Colon (tissue), 2 donors: ENCODE data around the gene KICS2.
"Not testable (repeated sequence)": the region's sequence is repeated elsewhere in the genome, so short reads cannot be mapped to it uniquely, and the experiment has no call there.

Experiments used
- FAIRE-seq: peaks from 2 replicates; lab custom pipeline; 2012; peaks lifted over from hg19 to GRCh38; lab: Jason Lieb, UNC
- donor health status: control.
- donor health status: control.

KICS2 gene

GRCh38 chr12:64216239-64216638 lies 5.9 kb downstream of the KICS2 start:
- FAIRE-seq = no peak

GRCh38 chr12:64212119-64212746 lies 9.9 kb downstream of the KICS2 start:
- FAIRE-seq = no peak

DNA sequence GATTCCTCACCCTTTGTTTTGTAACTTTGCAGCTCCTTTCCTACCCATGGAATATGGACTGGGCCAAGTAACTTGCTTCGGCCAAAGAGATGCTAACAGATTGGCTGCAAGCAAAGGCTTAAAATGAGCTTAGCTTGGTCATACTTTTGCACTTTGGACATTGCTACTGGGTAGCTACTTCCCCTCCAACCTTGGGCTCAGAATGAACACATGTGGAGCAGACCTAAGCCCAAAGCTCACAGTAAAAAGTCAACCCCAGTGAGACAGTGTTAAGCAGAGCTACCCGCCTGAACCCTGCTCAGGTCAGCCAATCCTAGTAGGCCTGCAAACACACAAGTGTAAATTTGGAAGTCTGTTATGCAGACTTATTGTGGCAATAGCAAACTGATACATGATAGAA lies 14.6 kb downstream of the KICS2 start:
- no peak for FAIRE-seq

DNA sequence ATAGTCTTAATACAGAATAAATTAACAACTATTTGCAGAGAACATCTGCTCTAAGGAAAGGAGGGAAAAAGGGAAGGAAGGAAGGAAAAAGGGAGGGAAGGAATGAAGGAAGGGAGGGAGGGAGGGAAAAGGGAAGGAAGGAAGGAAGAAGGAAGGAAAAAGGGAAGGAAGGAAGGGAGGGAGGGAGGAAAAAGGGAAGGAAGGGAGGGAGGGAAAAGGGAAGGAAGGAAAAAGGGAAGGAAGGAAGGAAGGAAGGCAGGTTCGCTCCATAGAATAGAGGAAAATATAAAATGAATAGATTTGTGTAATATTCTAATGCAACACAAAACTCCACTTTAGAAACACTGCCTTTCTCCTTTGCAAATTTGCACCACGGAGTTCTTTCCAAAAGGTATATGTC lies 16.6 kb downstream of the KICS2 start:
- FAIRE-seq = no peak

DNA sequence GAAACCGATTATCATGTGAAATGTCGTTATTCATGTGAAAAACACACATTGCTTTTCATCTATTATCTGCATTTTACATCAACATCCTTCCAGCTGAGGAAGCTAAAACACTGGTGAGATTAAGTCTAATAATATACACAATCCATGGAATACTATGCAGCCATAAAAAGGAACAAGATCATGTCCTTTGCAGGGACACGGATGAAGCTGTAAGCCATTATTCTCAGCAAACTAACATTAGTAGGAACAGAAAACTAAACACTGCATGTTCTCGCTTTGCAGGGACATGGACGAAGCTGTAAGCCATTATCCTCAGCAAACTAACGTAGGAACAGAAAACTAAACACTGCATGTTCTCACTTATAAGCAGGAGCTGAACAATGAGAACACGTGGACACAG lies 18.3 kb downstream of the KICS2 start:
- no peak for FAIRE-seq

DNA sequence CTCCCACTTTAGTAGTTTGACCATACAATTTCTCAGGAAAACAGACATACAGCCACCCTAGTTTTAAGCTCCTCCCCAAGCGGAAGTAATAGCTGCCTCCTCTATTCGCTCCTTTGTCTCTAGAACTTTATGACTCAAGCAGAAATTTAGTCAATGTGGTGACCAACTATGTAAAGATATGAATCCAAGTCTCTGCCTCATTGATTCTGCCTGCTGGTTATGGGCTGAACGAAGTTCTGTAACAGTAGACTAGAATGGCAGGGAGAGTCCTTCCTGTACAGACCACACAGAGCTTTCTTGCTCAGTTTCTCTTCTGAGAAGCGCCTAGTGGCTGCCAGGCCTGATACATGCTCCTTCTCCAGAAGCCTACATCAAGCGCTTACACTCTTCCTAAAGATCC lies 19.1 kb downstream of the KICS2 start:
- no peak for FAIRE-seq

DNA sequence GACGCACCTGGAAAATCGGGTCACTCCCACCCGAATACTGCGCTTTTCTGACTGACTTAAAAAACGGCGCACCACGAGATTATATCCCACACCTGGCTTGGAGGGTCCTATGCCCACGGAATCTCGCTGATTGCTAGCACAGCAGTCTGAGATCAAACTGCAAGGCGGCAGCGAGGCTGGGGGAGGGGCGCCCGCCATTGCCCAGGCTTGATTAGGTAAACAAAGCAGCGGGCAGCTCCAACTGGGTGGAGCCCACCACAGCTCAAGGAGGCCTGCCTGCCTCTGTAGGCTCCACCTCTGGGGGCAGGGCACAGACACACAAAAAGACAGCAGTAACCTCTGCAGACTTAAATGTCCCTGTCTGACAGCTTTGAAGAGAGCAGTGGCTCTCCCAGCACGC lies 26.3 kb downstream of the KICS2 start:
- not testable (repeated sequence) for FAIRE-seq

DNA sequence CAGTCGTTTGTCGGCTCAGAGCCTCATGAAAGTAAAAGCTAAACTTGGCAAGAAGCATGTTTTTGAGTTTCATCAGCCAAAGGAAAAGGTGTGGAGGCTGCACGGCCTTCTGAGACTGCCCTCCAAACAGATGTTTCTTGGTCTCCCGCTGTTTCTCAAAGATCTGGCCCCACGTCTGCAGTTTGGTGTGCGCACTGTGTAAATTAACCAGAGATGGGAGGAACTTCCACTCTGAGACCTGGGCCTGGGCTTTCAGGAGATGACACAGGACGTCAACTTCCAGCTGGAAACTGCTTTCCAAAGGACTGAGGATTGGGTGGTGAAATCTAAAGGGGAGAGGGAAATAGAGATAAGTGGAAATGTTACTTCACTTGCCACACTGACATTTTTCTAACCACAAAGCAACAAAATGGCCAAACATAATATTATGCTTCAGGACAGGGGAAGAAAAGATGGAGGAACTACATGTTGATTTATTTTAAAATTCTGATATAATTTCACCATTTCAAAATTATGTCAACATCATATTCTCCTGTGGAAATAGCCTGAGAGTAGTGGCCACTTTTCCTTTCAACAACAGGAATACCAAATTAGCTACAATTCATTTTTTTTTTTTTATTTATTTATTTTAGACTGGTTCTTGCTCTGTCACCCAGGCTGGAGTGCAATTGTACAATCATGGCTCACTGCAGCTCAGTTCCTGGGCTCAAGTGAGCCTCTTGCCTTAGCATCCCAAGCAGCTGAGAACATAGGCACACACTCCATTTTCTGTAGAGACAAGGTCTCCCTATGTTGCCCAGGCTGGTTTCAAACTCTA lies 27.6 kb downstream of the KICS2 start:
- FAIRE-seq = no peak

- FAIRE-seq = no peak
Measured at GRCh38 chr12:64193931-64194330, 28.2 kb downstream of the KICS2 start.

- no peak for FAIRE-seq
Measured at GRCh38 chr12:64192644-64193444, 29.3 kb downstream of the KICS2 start.

GRCh38 chr12:64190140-64190539 lies 32.0 kb downstream of the KICS2 start:
- FAIRE-seq = no peak

- FAIRE-seq = no peak
Measured at GRCh38 chr12:64189530-64189929, 32.6 kb downstream of the KICS2 start.

DNA sequence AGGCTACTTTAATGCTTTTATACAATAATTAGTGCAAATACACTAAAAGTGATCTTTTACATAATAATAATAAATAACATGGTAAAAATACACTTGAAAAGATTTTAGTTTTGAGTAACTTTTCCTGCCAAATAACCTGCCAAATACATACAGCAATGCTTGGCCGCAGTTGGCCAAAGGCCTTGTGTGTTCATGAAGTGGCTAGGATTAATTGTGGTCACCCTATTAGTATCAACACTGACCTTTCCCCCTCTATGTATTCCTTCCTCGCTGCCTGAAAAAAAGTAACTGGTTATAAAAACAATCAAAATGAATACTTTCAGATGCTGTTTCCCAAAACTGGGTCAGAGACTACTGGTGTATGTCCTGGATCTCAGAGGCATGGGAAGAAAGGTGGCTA lies 34.3 kb downstream of the KICS2 start:
- FAIRE-seq = no peak

DNA sequence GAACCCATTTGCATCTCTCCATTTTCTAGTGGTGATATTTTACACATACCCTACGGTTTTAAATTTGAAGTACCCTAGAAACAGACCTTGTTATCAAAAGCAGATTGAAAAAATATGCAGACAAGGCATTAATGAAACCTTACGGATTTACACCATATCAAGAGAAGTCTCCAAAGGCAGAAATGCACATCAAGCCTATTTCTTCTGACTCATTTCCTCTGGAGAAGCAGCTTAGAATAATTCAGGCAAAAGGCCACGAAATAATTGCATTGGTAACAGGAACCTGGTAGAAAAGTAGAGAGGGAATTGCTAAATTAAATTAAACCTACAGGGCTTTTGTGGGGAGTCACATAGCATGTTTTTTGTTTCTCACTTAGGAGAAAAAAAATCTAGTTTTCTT lies 34.7 kb downstream of the KICS2 start:
- no peak for FAIRE-seq

DNA sequence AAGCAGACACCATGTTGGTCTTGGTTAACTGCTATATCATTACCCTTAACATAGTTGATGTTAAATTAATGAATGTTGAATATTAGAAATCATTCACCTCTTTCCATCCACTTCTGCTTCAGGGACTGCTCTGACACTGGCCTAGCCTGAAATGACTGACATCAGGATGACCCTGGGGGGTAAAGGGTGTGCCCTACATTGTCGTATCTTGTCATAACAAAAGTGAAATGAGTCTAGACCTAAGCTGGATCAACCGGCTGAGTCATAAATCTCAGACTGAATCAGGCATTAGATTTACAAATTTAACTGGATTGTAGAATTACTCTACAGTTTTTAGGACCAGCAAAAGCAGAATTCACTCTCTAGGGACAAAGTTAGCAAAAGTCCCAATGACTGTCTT lies 35.3 kb downstream of the KICS2 start:
- FAIRE-seq = no peak

GRCh38 chr12:64184216-64184615 lies 37.9 kb downstream of the KICS2 start:
- no peak for FAIRE-seq

DNA sequence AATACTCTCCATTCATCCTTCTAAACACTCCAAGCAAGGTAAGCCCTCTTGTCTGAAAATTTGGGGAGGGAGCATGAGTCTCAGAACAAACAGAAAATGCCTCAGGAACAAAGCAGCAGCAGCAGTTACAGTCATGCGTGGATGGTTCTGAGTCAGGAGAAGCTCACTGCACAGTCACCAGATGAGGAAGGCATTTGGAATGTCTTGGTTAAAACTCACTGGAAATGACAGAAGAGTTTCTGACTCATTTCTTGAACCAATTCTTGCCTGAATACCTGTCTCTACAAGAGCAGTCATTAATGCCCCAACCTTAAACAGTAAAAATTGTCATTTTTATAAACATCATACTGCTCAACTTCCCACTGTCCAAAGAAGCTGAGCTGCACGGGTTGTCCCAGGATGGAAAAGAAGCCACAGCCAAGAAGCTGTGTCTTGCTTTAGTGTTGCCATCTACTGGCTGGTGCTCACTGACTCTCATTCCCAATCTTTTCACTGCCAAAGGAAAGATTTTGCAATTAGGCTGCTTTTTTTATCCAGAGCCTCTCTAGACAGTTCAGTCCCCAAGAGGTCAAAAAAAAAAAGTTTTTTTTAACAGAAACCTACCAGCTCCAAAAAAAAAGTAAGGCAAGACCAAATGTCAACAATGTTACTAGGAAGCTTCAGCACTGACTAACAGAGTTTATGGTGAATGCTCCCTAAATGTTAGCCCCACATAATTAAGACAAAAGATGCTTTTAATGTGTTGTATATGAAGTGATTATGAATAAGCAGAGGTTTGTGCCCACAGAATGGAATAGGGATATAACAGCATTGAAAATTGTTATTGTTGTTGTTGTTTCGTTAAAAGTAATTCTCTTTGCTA lies 40.4 kb downstream of the KICS2 start:
- no peak for FAIRE-seq

DNA sequence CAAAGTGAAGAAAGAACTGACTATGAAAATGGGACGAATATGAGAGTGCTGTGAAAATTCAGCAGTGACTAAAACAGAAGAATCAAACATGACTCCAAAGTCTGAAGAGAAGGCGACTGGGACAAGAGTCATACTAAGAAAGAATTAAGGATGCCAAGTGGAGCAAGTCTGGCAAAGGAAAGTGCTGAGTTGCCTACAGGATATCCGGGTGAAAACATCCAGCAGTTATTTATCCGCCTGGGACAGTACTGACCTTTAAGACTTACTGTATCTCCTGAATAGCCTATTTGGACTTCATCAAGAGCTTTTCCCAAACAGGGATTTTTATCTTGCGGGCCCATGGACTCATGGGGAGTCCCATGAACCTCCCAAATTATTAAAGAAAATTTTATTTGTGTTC lies 41.1 kb downstream of the KICS2 start:
- FAIRE-seq = no peak

GRCh38 chr12:64178122-64178521 lies 44.0 kb downstream of the KICS2 start:
- no peak for FAIRE-seq

- FAIRE-seq = no peak
Measured at GRCh38 chr12:64177001-64177400, 45.1 kb downstream of the KICS2 start.

- no peak for FAIRE-seq
Measured at GRCh38 chr12:64175254-64175945, 46.7 kb downstream of the KICS2 start.

GRCh38 chr12:64173456-64173855 lies 48.6 kb downstream of the KICS2 start:
- FAIRE-seq = no peak
